GM19395 (cell line): ENCODE data around the gene AMD1.
"Not testable (repeated sequence)": the region's sequence is repeated elsewhere in the genome, so short reads cannot be mapped to it uniquely, and the experiment has no call there.

Experiments
- ATAC-seq: cut with Tn5 transposase; IDR thresholded peaks from one replicate; pipeline ENCODE4 v1.9.1; 2021; ENCODE audit warnings: mild to moderate bottlenecking, moderate library complexity; ENCODE audit not compliant: unreplicated experiment

AMD1 gene

DNA sequence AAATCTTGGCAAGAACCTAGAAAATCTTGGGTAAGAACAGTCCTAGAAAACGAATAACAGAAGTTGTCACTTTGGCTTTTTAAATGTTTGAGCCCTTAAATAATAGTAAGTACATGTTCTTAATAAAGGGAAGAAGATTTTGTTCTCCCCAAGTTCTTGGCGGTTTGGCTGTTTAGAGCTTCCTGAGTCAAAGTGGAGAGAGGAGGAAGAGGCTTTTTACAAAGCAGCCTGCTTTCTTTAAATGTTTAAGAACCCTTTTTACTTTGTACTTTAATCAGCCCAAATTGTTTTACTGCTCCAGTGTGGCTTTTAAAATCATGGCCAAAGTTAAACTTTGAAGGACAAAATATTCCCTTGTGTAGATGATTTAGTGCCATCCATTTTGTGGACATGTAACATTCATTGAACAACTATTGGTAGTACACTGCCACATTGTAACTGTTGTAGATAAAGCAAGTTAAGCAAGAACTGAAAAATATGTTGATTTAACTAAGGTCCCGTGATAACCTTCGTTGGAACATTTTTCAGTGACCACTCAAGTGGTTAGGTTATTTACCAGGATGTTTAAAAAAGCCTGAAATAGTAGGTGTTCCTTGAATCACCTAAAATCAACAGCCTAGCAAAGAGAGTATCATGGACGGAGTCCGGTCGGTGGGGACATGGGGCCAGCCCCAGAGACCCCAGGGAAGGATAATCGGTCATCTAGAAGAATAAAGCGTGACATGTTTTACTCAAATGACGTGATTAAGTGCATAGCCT is 2.4 kb downstream of the AMD1 start:
- ATAC-seq = no peak

DNA sequence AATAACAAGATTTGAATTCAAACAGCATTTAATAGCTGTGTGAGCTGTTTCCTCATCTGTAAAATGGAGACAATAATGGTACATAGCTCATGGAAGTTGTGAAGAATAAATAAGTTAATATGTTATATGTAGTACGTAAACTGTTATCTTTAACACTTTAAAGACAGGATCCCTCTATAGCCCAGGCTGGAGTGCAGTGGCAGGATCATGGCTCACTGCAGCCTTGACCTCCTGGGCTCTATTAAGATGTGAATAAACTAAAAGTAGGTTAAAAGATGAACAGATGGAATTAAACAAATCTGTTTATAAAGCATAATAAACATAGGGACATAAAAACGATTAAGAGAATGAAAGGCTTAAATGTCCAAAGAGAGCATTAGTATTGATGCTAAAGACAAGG is 3.0 kb downstream of the AMD1 start:
- no peak for ATAC-seq

GRCh38 chr6:110878751-110879522 is 4.4 kb downstream of the AMD1 start:
- no peak for ATAC-seq

GRCh38 chr6:110880651-110881050 is 6.1 kb downstream of the AMD1 start:
- no peak for ATAC-seq

DNA sequence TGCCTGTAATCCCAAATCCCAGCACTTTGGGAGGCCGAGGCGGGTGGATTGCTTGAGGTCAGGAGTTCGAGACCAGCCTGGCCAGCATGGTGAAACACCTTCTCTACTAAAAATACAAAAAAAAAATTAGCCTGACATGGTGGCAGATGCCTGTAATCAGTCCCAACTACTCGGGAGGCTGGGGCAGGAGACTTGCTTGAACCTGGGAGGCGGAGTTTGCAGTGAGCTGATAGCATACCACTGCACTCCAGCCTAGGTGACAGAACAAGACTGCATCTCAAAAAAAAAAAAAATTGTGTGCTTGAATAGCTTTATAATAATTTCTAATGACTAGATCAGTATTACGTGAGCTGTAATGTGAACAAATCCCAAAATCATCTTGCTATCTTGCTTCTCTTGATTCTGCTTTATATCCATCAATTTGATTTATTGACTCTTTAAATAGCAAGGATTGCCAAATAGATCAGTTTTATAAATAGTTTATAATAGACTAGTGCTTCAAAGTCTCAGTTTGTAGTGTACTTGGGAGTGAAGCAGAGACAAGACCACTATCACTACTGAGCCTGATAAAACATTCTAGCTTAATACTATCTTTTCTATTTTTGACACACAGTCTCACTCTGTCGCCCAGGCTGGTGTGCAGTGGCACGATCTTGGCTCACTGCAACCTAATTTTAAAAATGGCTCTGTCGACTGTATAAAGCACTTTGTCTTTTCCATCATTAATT is 7.1 kb downstream of the AMD1 start:
- ATAC-seq = no peak

DNA sequence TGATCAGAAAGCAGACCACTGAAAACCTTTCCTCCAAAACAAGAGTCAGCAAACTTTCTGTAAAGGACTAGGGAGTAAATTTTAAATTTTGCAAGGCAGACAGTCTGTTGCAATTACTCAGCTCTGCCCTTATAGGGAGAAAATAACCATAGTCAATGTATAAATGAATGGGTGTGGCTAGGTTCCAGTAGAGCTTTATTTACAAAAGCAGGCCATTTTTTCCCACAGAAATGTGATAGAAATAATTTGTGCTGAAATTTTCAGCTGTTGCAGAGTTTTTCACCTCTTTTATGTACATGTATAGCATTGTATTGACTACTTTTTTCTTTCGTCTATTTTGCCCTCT is 7.7 kb downstream of the AMD1 start:
- no peak for ATAC-seq

GRCh38 chr6:110882824-110883554 is 8.4 kb downstream of the AMD1 start:
- ATAC-seq = no peak

GRCh38 chr6:110884321-110884720 is 9.7 kb downstream of the AMD1 start:
- ATAC-seq = no peak

GRCh38 chr6:110885526-110885925 is 10.9 kb downstream of the AMD1 start:
- no peak for ATAC-seq

GRCh38 chr6:110886555-110887167 is 12.1 kb downstream of the AMD1 start:
- ATAC-seq = no peak

DNA sequence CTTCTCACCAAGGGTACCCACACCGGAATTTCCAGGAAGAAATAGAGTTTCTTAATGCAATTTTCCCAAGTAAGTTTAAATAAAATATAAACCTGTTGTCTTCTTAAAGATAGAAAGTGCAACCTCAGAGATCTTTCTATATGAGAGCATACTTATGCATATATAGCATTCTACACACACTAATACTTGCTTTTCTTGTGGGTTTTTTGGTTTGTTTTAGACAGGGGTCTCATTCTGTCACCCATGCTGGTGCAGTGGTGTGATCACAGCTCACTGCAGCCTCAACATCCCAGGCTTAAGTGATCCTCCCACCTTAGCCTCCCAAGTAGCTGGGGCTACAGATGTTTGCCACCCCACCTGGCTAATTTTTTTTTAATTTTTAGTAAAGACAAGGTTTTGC is 15.7 kb downstream of the AMD1 start:
- ATAC-seq = no peak

- ATAC-seq = no peak
These were observed 21.5 kb downstream of the AMD1 start for GRCh38 chr6:110895907-110896608.

GRCh38 chr6:110897433-110897832 is 22.8 kb downstream of the AMD1 start:
- no peak for ATAC-seq

- no peak for ATAC-seq
These were observed 23.5 kb downstream of the AMD1 start for GRCh38 chr6:110898111-110898510.

DNA sequence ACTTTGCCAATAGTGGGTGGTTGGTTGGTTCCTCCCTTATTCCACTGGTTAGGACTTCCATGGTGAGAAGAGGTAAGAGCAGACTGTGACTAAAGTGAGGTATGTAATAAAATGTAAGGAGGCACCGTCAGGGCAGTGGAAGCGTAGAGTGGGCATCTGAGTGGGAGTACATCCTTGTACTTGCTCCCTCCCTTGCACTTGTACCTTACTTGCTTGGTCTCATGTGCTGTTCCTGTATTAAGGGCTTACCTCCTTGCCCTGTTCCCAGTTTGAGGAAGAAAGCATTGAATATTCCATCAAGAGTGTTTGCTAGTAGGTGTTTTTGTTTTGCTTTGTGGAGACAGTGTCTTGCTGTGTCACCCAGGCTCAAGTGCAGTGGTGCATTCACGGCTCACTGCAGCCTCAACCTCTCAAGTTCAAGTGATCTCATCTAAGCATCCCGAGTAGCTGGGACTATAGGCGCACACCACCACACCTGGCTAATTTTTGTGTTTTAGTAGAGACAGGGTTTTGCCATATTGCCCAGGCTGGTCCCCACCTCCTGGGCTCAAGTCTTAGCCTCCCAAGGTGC is 25.5 kb downstream of the AMD1 start:
- ATAC-seq = no peak

DNA sequence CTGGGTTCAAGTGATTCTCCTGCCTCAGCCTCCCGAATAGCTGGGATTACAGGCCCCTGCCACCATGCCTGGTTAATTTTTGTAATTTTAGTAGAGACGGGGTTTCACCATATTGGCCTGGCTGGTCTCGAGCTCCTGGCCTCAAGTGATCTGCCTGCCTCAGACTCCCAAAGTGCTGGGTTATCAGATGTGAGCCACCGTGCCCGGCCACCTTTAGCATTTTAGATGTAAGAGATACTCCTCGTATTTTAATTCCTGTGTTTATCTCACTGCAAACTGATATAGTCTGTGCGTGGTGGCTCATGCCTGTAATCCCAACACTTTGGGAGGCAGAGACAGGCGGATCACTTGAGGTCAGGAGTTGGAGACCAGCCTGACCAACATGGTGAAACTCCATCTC is 27.0 kb downstream of the AMD1 start:
- ATAC-seq = not testable (repeated sequence)

DNA sequence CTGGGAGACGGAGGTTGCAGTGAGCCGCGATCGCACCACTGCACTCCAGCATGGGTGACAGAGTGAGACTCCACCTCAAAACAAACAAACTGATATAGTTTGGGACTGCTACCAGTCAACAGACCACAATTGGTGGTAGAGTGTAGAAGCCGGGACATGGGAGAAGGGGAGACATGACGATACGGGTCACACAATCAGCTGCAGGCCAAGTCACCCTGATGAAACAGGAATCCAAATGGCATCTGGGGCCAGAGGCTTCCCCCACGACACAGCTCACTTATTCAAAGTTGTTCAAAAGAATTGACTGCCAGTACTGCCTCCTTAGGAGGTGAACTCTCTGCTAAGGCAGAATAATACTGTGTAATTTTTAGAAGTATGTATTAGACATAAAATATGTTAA is 27.5 kb downstream of the AMD1 start:
- ATAC-seq = no peak

DNA sequence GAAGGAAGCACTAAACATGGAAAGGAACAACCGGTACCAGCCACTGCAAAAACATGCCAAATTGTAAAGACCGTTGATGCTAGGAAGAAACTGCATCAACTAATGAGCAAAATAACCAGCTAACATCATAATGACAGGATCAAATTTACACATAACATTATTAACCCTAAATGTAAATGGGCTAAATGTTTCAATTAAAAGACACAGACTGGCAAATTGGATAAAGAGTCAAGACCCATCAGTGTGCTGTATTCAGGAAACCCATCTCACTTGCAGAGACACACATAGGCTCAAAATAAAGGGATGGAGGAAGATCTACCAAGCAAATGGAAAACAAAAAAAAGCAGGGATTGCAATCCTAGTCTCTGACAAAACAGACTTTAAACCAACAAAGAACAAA is 31.7 kb downstream of the AMD1 start:
- ATAC-seq = not testable (repeated sequence)

- ATAC-seq = no peak
These were observed 56.2 kb downstream of the AMD1 start for GRCh38 chr6:110930781-110931180.

GRCh38 chr6:110933912-110934311 is 59.3 kb downstream of the AMD1 start:
- no peak for ATAC-seq
